Measurements from ENCODE around the gene KMT2C. TPM values are rescaled to one million over a fixed set of nuclear protein-coding genes. Genes with fewer than 3 reads are reported as not detected.
"Not testable (repeated sequence)": the region's sequence is repeated elsewhere in the genome, so short reads cannot be mapped to it uniquely, and the experiment has no call there.

The KMT2C gene
- total and polyA plus RNA-seq, 10 of the 15 experiments (the other 5 are each of a cell fraction or from before 2014, with no cell fraction given): 3.3 to 45.2 (median 19.2) TPM

GRCh38 chr7:152436931-152437575 is 1.2 kb upstream of the KMT2C start:
- H3K4me1 ChIP-seq (ENCODE audit: control insufficient read depth, insufficient read depth, low read length); ATAC-seq; H3K36me3 ChIP-seq (ENCODE audit: control insufficient read depth in 2 of 2, insufficient read depth in 2 of 2, low read length in 1 of 2); SMC1A ChIA-PET (ENCODE audit: uncharacterized antibody, unreplicated experiment); RAD21 ChIA-PET (ENCODE audit: unreplicated experiment); H4K20me1 ChIP-seq (ENCODE audit: control insufficient read depth, insufficient read depth); H3K9me3 ChIP-seq (replicated peaks; ENCODE audit: control insufficient read depth, insufficient read depth, low read length); in situ Hi-C loops (cut with MboI); H3K27me3 ChIP-seq (replicated peaks in 1 of 2; ENCODE audit: control insufficient read depth in 2 of 2, insufficient read depth in 2 of 2, low read length in 1 of 2); DNase-seq (ENCODE audit: low read depth, low spot score): not testable (repeated sequence)
- TF ChIP-seq ZNF207 (IDR thresholded peaks at IDR 0.05; ENCODE audit: borderline replicate concordance) (peak; percentile 49; the same call in 1 of the 2 replicates), RB1 (IDR thresholded peaks at IDR 0.05; ENCODE audit: borderline replicate concordance) (0 out of 2 replicates have a peak, but pooled peaks have one; percentile 58)
- intact Hi-C loops (cut with micrococcal nuclease; ENCODE audit: unreplicated experiment): loop anchor here (2.0 to 10.0 kb wide), 2 partner anchors 26 to 238 kb away; partner anchors contain the start of gene XRCC2
- TSS peak; percentile 82 for BruUV-seq (replicated peaks)
- Histone ChIP-seq H2AFZ (ENCODE audit: control insufficient read depth, low read depth, low read length) (peak overlapping the region; percentile 87), H3K4me3 (peak overlapping the region; percentile 78), H3K4me2 (ENCODE audit: control insufficient read depth, insufficient read depth) (peak overlapping the region; percentile 59; the same call in 1 of the 2 replicates), H3K27ac (ENCODE audit: control insufficient read depth, insufficient read depth) (peak overlapping the region; percentile 73), H3K9ac (ENCODE audit: control insufficient read depth, insufficient read depth, low read length) (peak overlapping the region; percentile 67; the same call in 1 of the 2 replicates), H3K79me2 (ENCODE audit: control insufficient read depth, insufficient read depth, low read length) (peaks cover 36% of the 10 kb centered on the region)
- ChIA-PET POLR2A (interaction anchor here (0.7 to 1.0 kb wide), 2 partner anchors 25 to 233 kb away, joined by 3 to 7 read pairs; no protein-coding TSS in a partner anchor), CTCF (interaction anchor here (0.6 kb wide), 1 partner anchor 98 kb away, joined by 3 read pairs; no protein-coding TSS in a partner anchor)
- 15% methylated on average over 22 of the region's 22 CpGs for WGBS (ENCODE audit: insufficient coverage, insufficient replicate concordance, low lambda C conversion rate, missing lambda C conversion rate)
- FAIRE-seq: peak; percentile 73

DNA sequence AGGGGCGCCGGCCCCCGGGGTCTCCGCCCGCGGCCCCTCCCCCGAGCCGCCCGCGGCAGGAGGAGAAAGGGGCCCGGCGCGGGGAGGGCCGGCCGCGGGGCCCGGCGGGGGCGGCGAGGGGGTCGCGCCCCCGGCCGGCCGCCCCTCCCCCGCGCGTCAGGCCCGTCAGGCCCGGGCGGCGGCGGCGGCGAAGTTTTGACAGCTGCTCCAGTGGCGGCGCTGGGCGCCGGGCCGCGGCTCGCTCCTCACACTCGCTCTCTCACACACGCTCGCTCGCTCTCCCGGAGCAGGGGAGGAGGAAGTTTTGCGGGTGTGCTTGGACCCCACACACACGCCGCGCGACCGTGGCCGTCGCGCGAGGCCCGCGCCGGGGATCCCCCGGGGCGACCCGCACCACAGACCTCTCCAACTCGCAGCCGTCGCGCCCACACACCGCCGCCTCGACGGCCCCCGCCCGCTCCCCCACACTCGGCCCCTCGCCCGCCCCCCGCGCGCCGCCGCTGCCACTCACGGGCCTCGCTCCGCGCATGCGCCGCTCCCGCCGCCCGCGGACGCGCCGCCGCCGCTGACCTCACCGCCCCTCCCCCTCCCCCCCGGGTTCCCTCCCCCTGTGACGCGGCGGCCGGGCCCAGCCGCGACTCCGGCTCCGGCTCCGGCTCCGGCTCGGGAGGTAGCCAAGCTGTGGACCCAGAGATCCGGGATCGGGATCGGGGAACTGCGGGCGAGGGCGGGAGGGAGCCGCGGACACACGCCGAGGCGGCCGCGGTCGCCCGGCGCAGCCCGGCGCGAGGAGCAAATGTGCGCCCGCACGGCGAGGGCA is 518 bp upstream of the KMT2C start:
- DNase-seq (ENCODE audit: low read depth, low spot score) (no peak), ATAC-seq (peak; percentile 54), FAIRE-seq (no peak)
- BruUV-seq (replicated peaks): no TSS peak
- H3K27ac ChIP-seq (ENCODE audit: control insufficient read depth, insufficient read depth): peak overlapping the region; percentile 73
- peak overlapping the region; percentile 78 for H3K4me3 ChIP-seq
- POLR2A ChIA-PET: interaction anchor here (0.7 kb wide), 1 partner anchor 232 kb away, joined by 7 read pairs; no protein-coding TSS in a partner anchor
- H3K9ac ChIP-seq (ENCODE audit: control insufficient read depth, insufficient read depth, low read length): peak overlapping the region; percentile 67; the same call in 1 of the 2 replicates
- in situ Hi-C loops (cut with MboI): no loop called here
- no peaks in the 10 kb centered on the region for H3K36me3 ChIP-seq (ENCODE audit: control insufficient read depth in 2 of 2, insufficient read depth in 2 of 2, low read length in 1 of 2)
- no peaks in the 10 kb centered on the region for H4K20me1 ChIP-seq (ENCODE audit: control insufficient read depth, insufficient read depth)
- SMC1A ChIA-PET (ENCODE audit: uncharacterized antibody, unreplicated experiment): no interaction called here
- no peaks in the 10 kb centered on the region for H3K27me3 ChIP-seq (replicated peaks in 1 of 2; ENCODE audit: control insufficient read depth in 2 of 2, insufficient read depth in 2 of 2, low read length in 1 of 2)
- H3K79me2 ChIP-seq (ENCODE audit: control insufficient read depth, insufficient read depth, low read length): peaks cover 43% of the 10 kb centered on the region
- RAD21 ChIA-PET (ENCODE audit: unreplicated experiment): no interaction called here
- peak overlapping the region; percentile 87 for H2AFZ ChIP-seq (ENCODE audit: control insufficient read depth, low read depth, low read length)
- H3K4me2 ChIP-seq (ENCODE audit: control insufficient read depth, insufficient read depth): peak overlapping the region; percentile 59; the same call in 1 of the 2 replicates
- H3K9me3 ChIP-seq (replicated peaks; ENCODE audit: control insufficient read depth, insufficient read depth, low read length): no peaks in the 10 kb centered on the region
- 0% methylated on average over 13 of the region's 132 CpGs for WGBS (ENCODE audit: insufficient coverage, insufficient replicate concordance, low lambda C conversion rate, missing lambda C conversion rate)
- intact Hi-C loops (cut with micrococcal nuclease; ENCODE audit: unreplicated experiment): loop anchor here (2.0 to 10.0 kb wide), 2 partner anchors 26 to 238 kb away; partner anchors contain the start of gene XRCC2
- H3K4me1 ChIP-seq (ENCODE audit: control insufficient read depth, insufficient read depth, low read length): no peaks in the 10 kb centered on the region
- CTCF ChIA-PET: no interaction called here
- TF ChIP-seq JUND (IDR thresholded peaks at IDR 0.05; ENCODE audit: low read depth, low read length) (peak; percentile 41; the same call in 1 of the 2 replicates), POU2F2 (IDR thresholded peaks at IDR 0.05; ENCODE audit: borderline replicate concordance, low read depth, low read length) (peak; percentile 52; the same call in 1 of the 3 replicates), POLR2A (IDR thresholded peaks at IDR 0.05; ENCODE audit: low read depth, low read length) (peak; percentile 72), POLR2AphosphoS2 (IDR thresholded peaks at IDR 0.05; ENCODE audit: low read depth, low read length) (no peak), MTA2 (IDR thresholded peaks at IDR 0.05; ENCODE audit: low read depth) (no peak), EGR1 (IDR thresholded peaks at IDR 0.05; ENCODE audit: borderline replicate concordance in 1 of 2, low read depth in 2 of 2, low read length in 2 of 2) (peak in 1 of 2 experiments; percentile 74; a peak in 2 of 3 replicates), CHD2 (IDR thresholded peaks at IDR 0.05; ENCODE audit: borderline replicate concordance, low read depth, low read length) (peak; percentile 78), ZBTB33 (IDR thresholded peaks at IDR 0.05) (no peak), PBX3 (IDR thresholded peaks at IDR 0.05; ENCODE audit: insufficient replicate concordance, low read depth, low read length) (peak; percentile 7)

Measured in GM12878 (cell line).